GM06990 (cell line): ENCODE results near the gene FHL5.

ENCODE experiments used
- DNase-seq: peaks from one replicate; pipeline ENCODE4 v3.0.0-alpha.2; 2011; ENCODE audit not compliant: insufficient read length; ENCODE audit errors: extremely low read depth
- H3K27me3 ChIP-seq: replicated peaks from 2 replicates; pipeline ENCODE4 v1.6.0; 2011; ENCODE audit warnings: low read length; ENCODE audit not compliant: control insufficient read depth, insufficient read depth
- H3K36me3 ChIP-seq: 2 replicates; pipeline ENCODE4 v1.5.1; 2011; ENCODE audit warnings: low read length; ENCODE audit not compliant: control insufficient read depth, insufficient read depth
- H3K4me3 ChIP-seq: replicated peaks from 2 replicates; pipeline ENCODE4 v1.5.1; 2011; ENCODE audit warnings: low read depth, mild to moderate bottlenecking, control low read depth, low read length
- CTCF ChIP-seq: IDR thresholded peaks from 2 replicates; pipeline ENCODE4 v1.5.1; 2011; ENCODE audit warnings: low read length, control low read depth, mild to moderate bottlenecking, inconsistent platforms; ENCODE audit not compliant: insufficient read depth, poor library complexity, severe bottlenecking

FHL5 gene

GRCh38 chr6:96611342-96611991 lies 48.5 kb downstream of the FHL5 start:
- no peak for TF ChIP-seq CTCF
- H3K4me3 ChIP-seq, result no peak overlapping the region
- peak; percentile 25 for DNase-seq
- H3K36me3 ChIP-seq, result no peaks in the 10 kb centered on the region
- no peaks in the 10 kb centered on the region for H3K27me3 ChIP-seq

GRCh38 chr6:96613291-96613999 lies 50.5 kb downstream of the FHL5 start:
- no peak for DNase-seq
- Histone ChIP-seq H3K4me3 (no peak overlapping the region), H3K36me3 (no peaks in the 10 kb centered on the region), H3K27me3 (no peaks in the 10 kb centered on the region)
- no peak for TF ChIP-seq CTCF

- DNase-seq, result no peak
Observed at GRCh38 chr6:96620851-96621250, 57.9 kb downstream of the FHL5 start.

GRCh38 chr6:96621983-96622382 lies 59.1 kb downstream of the FHL5 start:
- Histone ChIP-seq H3K27me3 (no peaks in the 10 kb centered on the region), H3K4me3 (no peak overlapping the region), H3K36me3 (no peaks in the 10 kb centered on the region)
- DNase-seq, result no peak
- TF ChIP-seq CTCF, result no peak

More at GRCh38 chr6:96620851-96621250, 57.9 kb downstream of the FHL5 start:
- Histone ChIP-seq H3K36me3 (no peaks in the 10 kb centered on the region), H3K4me3 (no peak overlapping the region), H3K27me3 (no peaks in the 10 kb centered on the region)
- no peak for TF ChIP-seq CTCF

- Histone ChIP-seq H3K4me3 (no peak overlapping the region), H3K36me3 (no peaks in the 10 kb centered on the region), H3K27me3 (no peaks in the 10 kb centered on the region)
- no peak for DNase-seq
- TF ChIP-seq CTCF, result no peak
Observed at GRCh38 chr6:96624957-96625356, 62.0 kb downstream of the FHL5 start.
